ENCODE data around the gene CCL15.
"Not testable (repeated sequence)": the region's sequence is repeated elsewhere in the genome, so short reads cannot be mapped to it uniquely, and the experiment has no call there.

The CCL15 gene

GRCh38 chr17:35998018-35998545 lies 3.3 kb downstream of the CCL15 start:
- TF ChIP-seq, protein P1, sequence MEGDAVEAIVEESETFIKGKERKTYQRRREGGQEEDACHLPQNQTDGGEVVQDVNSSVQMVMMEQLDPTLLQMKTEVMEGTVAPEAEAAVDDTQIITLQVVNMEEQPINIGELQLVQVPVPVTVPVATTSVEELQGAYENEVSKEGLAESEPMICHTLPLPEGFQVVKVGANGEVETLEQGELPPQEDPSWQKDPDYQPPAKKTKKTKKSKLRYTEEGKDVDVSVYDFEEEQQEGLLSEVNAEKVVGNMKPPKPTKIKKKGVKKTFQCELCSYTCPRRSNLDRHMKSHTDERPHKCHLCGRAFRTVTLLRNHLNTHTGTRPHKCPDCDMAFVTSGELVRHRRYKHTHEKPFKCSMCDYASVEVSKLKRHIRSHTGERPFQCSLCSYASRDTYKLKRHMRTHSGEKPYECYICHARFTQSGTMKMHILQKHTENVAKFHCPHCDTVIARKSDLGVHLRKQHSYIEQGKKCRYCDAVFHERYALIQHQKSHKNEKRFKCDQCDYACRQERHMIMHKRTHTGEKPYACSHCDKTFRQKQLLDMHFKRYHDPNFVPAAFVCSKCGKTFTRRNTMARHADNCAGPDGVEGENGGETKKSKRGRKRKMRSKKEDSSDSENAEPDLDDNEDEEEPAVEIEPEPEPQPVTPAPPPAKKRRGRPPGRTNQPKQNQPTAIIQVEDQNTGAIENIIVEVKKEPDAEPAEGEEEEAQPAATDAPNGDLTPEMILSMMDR (IDR thresholded peaks at IDR 0.05), result no peak
- DNase-seq (ENCODE audit: low spot score), result no peak
- no peak overlapping the region for H3K27ac ChIP-seq
- H3K4me3 ChIP-seq, result no peak overlapping the region

- not testable (repeated sequence) for DNase-seq (ENCODE audit: low spot score); H3K27ac ChIP-seq; H3K4me3 ChIP-seq
Observed at GRCh38 chr17:35995346-35995745, 6.0 kb downstream of the CCL15 start.

GRCh38 chr17:35991075-35991474 lies 10.3 kb downstream of the CCL15 start:
- TF ChIP-seq, protein P1 (IDR thresholded peaks at IDR 0.05), result no peak
- no peak overlapping the region for H3K4me3 ChIP-seq
- DNase-seq (ENCODE audit: low spot score), result no peak
- no peak overlapping the region for H3K27ac ChIP-seq

GRCh38 chr17:35988164-35988563 lies 13.2 kb downstream of the CCL15 start:
- Histone ChIP-seq H3K27ac (peak overlapping the region in 1 of 2 donors; percentile 22), H3K4me3 (no peak overlapping the region)
- DNase-seq (ENCODE audit: low spot score), result no peak
- TF ChIP-seq, protein P1 (IDR thresholded peaks at IDR 0.05), result no peak

- TF ChIP-seq, protein P1 (IDR thresholded peaks at IDR 0.05), result no peak
- peak within 1 kb of the TSS; percentile 19 for H3K4me3 ChIP-seq
- DNase-seq (ENCODE audit: low spot score), result no peak
- peak within 1 kb of the TSS in 1 of 2 donors; percentile 32 for H3K27ac ChIP-seq
Observed at GRCh38 chr17:35986643-35987042, 14.7 kb downstream of the CCL15 start, which contains the start of gene CCL14. TSS of gene CCL14 (minus strand) at chr17:35986729. CDS start at chr17:35986649, 80 bp downstream.

DNA sequence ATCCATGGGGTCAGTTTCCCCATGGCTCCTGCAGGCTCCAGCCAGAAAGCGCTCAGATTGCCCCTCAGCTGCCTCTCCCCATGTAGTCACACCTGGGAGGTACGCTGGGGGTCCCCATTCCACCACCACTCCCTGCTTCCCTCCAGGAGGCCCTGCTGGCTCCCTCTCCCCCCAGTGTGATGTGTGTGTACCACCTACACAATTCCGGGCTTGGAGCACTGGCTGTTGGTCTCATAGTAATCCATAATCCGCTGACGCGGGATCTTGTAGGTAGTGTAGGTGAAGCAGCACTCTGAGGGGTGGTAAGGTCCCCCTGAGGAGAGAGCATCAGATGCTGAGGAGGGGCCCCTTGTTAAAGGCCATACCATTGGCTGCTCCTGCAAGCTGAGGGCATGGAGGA lies 17.2 kb downstream of the CCL15 start:
- DNase-seq (ENCODE audit: low spot score), result no peak
- H3K4me3 ChIP-seq, result no peak overlapping the region
- H3K27ac ChIP-seq, result no peak overlapping the region
- TF ChIP-seq, protein P1 (IDR thresholded peaks at IDR 0.05), result no peak

DNA sequence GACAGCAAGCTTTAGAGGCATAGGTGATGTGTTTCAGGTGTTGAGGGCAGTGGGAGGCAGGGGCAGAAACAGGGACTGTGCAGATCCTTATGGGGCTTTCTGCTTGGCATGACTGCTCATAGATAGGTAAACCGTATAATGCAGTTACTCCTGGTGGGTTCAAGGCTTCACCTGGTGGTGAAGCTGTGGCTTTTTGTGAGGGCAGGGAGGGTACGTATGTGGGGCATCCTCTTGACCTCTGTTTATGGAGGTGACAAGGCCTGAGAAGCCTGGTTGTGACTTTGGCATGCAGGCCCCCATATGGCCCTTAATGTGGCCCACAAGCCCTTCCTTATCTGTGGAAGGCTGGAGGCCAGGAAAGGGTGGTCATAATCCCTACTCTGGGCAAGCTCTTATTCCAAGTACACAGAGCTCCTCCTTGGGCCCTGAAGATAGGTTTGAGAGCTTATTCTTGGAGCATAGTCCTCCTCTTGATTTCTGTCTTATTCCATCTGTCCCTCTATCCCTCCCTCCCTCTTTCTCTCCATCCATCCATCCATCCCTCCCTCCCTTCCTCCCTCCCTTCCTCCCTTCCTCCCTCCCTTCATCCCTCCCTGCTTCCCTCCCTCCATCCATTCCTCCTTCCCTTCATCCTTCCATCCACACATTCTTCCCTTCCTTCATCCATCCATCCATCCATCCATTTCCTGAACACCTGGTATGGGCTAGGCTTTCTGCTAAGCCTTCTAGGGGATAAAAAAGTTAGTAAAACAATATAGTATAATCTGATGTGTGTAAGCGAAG lies 18.8 kb downstream of the CCL15 start:
- Histone ChIP-seq H3K4me3 (no peak overlapping the region), H3K27ac (no peak overlapping the region)
- TF ChIP-seq, protein P1 (IDR thresholded peaks at IDR 0.05), result no peak
- no peak for DNase-seq (ENCODE audit: low spot score)
